Stimulated activated CD4-positive, alpha-beta T cell treated with anti-CD3 and anti-CD28 coated beads, Interleukin-12 subunit alpha, Interleukin-12 subunit beta, amount 100 ng/mL, for 24 hours (primary cell): ENCODE measurements around the gene AGPAT1.
A peak's percentile ranks its signal among the peaks of the same experiment; 100 is the strongest.

Source experiments
- DNase-seq, 2 experiments: peaks; one replicate each; pipeline ENCODE4 v3.0.0-alpha.2; 2020; ENCODE audit warnings: low read depth in 2 of 2

Gene AGPAT1

DNA sequence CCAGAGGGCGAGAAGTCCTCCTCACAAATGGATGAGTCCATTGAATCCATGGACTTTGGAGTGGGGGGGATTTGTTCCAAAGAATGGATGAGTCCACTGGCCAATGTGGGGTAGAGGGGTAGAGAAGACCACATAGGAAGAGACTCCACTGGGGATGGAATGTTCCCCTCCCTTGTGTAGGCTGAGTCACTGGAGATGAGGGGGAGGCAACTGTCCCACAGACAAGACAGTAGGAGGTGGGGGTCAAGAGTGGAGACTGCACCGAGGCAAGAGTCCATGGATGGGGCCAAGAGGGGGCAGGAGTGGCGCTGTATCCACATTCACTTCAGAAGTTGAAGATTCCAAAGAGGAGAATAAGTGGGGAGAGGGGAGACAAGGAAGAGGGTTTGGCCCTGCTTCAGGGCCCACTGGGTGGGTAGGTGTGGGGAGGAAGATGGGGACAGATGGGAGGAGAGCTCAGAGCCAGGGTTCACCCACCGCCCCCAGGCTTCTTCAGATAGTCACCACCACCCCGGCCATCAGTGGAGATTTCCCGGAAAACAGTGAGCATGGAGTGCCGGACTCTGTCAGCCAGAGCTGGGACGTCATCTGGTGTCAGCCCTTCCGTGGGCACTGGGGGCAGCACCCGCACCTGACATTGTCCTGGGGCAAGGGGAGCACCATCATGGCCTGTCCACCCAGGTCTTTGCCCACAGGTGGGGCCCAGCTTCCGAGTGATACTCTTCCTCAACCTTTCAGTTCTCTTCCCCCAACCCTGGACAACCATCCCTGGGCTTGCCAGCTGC, 6.9 kb downstream of the AGPAT1 start:
- no peak for DNase-seq

DNA sequence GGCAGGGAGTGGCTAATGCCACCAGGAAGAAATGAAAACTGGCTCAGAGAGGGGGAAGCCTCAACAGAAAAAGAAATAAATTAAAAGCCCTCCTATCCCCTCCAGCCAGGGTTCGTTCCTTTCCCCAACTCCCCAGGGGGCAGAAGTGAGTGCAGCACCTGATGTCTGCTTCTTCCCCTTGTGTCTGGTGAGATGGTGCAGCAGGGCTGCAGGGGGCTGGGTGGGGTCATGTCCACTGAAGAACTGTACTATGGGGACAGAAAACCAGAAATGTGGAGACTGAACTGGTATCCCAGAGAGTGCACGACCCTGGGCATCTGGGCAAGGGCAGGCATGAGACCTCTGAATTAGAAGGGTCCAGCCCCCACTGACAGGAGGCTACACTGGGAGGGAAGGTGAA, 7.5 kb downstream of the AGPAT1 start:
- DNase-seq: no peak

DNA sequence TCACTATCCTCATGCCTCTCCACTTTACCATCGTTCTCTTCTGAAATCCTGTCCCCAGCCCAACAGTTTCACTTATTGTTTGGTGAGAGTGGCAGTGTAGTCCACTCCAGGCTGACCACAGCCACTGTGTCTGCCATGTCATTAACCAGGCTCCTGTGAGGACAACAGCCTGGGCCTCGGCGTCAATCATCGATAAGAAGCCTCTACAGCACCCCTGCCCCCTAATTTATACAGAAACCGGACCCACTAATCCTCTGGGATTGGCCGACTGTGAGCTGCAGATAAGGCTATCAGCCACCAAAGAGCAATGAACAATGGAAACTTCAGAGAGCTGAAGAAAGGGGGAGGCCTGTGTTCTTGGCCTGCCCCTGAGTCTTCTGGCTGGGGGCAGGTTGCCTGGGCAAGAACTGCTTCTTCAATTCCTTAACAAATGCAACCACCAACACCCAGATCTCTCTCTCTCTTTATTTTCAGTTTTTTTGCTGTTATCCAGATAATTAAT, 8.1 kb downstream of the AGPAT1 start:
- no peak for DNase-seq

DNA sequence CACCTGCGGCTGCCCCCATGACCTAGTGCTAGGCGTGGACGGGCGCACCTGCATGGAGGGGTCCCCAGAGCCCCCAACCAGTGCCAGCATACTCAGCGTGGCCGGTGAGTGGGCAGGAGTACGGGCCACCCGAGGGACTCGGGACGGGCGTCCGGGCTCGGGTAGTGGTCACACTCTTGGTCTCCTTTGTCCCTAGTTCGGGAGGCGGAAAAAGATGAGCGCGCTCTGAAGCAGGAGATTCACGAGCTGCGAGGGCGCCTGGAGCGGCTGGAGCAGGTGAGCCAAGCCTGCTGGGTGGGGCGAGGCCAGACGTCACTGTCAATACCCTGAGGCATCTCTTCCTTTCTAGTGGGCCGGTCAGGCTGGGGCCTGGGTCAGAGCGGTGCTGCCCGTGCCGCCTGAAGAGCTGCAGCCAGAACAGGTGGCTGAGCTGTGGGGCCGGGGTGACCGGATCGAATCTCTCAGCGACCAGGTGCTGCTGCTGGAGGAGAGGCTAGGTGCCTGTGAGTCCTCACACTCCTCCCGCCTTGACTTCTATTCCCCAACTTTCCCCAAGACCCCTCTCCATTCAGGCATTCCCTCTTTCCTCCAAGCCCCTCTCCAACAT, 8.6 kb downstream of the AGPAT1 start:
- DNase-seq: no peak

DNA sequence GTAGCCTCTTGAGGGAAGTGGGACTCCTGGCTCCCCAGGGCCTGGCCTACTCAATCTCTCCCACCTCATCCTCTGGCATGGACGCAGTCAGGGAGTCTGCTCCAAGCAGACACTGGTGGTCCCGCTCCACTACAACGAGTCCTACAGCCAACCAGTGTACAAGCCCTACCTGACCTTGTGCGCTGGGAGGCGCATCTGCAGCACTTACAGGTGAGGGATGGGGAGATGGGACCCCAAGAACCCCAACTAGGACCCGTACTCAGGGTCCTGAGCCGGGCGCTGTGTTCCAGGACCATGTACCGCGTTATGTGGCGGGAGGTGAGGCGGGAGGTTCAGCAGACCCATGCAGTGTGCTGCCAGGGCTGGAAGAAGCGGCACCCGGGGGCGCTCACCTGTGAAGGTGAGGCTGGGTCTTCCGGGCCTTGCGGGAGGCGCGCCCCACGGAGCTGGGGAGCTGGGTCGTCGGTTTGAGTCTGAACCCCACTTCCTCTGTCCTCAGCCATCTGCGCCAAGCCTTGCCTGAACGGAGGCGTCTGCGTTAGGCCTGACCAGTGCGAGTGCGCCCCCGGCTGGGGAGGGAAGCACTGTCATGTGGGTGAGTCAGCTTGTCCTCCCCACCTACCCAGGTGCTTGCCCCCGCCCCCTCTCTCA, 9.3 kb downstream of the AGPAT1 start:
- DNase-seq: no peak

DNA sequence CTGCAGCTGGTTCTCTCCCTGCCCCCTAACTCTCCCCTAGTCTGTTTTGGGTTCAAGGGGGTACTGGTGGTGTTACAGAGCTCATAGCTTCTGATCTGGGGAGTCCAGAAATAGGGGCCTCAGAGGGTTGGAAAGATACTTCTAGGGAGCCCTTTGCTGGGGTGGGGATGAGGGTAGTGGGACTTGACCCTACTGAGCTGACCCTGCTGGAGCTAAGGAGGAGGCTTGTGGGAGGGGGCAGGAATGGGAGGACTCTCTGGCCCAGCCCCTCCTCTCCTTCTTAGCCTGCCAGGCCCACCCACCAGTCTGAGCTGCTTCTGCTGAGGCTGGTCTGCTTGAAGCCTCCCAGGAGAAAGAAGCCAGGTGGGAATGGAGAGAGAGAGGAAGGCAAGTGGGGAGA, 11.6 kb downstream of the AGPAT1 start, which contains the start of gene EGFL8:
Gene EGFL8, plus strand, starts transcription at position 301 of the 400 bp plus-strand sequence. CDS start 1,571 bp downstream, outside the sequence.
- DNase-seq: no peak

DNA sequence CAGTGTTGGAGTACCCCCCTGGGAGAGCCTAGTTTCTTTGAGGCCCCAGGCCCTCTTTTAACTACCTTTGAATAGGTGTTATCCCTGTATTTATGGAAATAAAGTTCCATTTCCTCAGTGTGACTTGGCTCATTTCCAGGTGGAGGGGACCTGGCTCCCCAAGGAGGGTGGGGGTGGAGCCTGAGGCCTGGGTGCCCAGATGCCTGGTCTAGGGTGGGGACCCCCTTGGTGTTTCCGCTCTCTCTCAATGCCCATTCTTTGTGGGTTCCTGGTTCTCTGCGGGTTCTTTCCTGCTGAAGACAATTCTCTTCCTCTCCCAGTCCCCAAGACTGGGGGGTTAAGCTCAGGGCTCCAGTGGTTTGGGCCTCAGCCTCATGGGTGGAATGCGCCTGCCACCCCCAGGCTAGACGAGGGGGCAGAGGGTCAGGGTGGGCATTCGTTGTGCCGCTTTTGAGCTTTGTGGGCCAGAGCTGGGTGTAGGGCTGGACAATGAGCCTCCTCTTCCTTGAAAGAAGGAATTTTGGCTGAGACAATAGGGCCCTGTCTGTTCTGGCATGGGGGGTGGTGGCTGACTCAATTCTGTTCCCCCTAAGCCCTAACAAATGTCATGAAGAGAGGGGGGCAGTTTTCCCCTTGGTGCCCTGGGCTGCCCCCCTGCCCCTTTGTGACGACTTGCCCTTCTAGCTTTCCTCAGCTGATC, 12.2 kb downstream of the AGPAT1 start:
- no peak for DNase-seq

DNA sequence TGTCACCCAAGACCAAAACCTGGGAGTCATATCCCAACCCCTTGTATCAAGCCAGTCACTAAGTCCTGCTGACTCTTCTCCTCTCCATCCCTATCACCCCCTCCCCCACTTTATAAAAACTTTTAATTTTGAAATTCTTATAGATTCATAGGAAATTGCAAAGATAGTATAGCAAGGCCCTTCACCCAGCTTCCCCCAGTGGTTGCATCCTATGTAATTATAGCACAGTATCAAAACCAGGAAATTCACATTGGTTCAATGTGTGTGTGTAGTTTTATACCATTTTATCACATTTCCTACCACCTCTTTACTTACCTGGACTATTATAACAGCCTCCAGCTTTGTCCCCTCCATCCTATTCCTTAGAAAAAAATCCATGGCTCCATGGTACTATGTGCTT, 17.8 kb downstream of the AGPAT1 start:
- no peak for DNase-seq

DNA sequence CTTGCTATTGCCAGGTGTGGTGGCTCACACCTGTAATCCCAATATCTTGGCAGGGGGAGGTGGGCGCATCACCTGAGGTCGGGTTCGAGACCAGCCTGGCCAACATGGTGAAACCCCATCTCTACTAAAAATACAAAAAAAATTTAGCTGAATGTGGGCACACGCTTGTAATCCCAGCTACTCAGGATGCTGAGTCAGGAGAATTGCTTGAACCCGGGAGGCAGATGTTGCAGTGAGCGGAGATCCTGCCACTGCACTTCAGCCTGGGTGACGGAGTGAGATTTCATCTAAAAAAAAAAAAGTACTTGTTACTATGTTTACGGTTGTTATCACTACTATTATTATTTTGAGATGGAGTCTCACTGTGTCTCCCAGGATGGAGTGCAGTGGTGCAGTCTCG, 19.0 kb downstream of the AGPAT1 start:
- DNase-seq: no peak

DNA sequence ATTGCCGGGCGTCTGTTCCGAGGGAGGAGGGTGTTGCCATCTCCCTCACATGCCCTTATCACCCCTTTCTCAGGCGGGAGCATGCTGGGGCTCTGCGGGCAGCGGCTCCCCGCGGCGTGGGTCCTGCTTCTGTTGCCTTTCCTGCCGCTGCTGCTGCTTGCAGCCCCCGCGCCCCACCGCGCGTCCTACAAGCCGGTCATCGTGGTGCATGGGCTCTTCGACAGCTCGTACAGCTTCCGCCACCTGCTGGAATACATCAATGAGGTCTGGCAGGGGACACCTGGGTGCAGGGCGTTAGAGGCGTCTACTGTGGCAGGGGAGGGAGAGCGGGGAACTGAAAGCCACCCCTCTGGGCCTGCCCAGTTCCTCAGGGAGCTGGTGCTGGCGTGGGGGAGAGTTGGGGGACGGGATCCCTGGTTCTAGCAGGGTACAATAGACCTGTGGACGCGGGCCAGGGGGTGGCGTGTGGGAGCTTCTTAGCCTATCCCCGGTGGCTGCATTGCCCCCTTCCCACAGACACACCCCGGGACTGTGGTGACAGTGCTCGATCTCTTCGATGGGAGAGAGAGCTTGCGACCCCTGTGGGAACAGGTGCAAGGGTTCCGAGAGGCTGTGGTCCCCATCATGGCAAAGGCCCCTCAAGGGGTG, 21.2 kb downstream of the AGPAT1 start:
- peak in 1 of 2 experiments; percentile 57 for DNase-seq

DNA sequence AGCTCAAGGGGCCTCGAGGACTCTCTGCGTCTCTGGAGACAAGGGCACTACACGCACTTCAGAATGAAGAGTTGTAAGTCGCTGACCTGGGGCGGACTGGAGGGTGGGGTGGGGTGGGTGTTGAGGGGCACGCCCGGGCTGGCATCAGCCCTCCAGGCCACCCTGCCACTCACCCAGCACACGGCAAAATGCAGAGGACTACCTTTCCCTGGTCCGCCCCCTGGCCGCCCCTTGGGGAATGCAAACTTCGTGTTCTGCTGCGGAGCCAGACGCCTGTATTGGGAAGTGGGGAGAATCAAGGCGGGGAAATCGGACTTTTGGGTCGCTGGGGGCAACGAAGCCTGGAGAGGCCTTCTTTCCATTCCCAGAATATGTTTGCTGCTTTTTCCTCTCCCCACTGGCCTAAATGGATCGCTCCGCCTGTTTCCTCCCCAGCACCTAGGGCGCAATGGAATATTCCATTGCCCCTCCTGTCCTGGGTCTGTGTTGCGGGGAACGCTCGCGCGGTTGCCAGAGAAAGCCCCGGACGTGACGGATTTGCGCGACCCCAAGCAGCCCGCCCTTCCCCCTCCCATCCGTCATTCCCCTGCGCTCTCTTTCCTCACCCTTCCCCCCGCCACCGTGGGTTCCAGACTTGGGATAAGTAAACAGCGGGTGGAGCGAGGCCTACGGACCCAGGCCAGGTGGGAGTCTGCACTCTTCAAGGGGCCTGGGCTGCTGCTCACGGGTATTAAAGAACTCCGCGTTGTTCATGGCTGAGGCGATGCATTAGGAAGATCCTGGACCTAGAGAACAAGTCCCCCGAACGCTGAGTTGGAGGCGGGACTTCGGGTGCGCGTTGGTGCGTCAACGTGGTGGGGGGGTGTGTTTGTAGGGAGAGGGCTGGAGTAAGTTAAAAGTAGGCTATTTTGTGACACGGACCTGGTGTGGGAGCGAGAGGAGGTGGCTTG, 22.0 kb downstream of the AGPAT1 start, which contains the start of gene PPT2:
Gene PPT2, plus strand, starts transcription at position 578 of the 950 bp plus-strand sequence. CDS start 454 bp downstream, outside the sequence.
- DNase-seq: peak; percentile 57 to 78

DNA sequence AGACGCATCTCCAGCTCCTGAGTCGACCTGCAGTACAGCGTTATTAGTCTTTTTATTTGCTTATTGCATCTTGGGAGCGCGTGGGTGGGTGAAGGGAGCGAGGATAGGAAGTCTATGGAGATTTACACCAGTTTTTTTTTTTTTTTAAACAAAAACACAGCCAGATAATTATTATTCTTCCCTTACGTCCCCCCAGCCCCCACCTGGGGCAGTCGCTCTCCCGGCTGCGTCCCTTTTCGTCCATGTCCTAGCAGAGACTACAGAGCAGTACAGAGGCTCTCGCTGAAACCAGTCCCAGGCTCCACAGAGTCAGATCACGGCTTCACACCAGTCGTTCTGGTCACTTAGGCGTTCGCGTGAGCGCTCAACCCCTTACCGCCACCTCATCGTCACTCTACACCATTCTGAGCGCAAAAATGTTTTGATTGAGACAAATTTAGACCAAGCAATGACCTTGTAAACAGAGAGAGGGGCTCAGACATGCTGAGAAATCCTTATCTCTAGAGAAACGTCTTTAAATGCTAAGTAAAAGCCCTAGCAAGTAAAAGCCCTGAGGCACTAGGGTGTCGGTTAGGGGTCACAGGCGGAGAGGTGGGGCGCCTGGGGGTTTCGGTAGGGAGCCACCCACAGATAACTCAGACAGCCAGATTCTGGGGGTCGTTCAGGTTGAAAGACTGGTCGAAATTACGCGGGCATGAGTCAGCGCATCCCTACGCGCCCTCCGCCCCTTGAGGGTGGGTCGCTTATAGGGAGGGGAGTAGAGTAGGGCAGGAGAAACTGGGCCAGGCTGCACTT, 22.9 kb downstream of the AGPAT1 start:
- DNase-seq: no peak

DNA sequence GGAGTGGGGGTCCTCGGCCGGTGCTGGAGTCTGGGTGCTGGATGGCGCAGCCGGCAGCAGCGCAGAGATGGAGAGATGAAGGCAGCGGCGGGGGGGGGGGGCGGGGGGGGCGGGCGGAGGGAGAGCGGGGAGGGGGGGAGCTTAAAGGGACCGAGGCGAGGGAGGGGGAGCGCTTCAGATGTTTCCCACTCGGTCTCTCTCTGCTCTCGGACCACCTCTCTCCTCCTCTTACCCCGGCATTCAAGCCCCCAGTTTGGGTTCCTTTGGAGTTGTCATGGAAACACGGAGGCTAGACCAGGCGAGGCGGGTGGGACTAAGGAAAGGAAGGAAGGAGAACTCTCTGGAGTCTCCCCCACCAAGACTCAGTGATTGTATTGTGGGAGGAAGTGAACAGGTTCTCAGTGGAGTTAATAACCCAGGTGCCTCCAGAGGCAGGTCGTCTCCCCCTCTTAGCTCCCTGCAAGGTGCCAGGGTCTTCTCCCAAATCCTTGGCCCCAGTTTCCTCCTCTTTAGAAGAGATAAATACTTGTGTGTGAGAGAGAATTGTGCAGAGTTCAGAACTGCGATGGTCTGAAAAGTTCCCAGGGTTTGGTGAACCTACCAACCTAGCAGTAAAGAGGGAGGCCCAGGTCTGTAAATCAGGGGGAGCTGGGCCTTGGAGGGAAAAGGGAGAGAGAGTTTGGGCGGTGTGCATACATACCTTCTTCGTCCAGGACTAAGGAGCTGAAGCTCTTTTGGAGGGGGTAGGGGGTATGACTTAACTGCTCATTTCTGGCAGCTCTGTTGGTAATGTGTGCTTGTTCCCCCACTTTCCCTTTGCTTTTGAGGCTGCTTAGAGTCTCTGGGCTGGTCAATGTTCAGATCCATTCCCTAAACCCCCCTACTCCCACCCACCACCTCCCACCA, 23.8 kb downstream of the AGPAT1 start, which contains the start of gene PRRT1:
Gene PRRT1, minus strand, starts transcription at position 77 of the 906 bp plus-strand sequence. CDS start 112 bp downstream, outside the sequence.
- DNase-seq: no peak

DNA sequence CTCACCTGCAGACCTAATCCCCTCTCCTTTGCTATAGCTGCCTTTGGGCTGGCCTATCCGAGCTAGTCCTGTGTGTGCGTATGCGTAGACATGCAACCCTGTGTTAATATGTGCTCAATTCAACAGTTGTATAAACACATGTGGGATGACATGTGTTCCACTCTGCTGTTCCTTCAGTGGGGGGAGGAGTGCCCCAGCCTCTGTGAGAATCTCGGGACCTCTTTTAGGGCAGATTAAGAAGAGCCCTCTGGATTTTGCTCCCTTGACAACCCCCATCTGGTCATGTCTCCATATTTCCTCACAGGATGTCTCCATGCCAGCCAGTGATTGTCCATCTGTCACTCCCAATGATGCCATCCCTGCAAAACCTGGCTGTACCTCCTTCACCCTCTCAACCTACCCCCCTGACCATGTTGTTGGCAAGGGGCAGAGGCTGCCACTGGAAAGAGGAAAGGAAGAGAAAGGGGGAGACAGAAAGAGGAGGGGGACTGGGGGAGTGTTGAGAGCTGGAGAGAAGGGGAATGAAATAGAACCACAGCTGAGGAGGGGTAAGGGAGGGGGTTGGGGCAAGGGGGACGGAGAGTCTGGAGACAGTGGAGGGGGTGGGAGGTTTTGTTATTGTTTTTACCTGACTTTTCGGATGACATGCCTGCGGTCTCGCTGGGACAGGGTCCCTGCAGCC, 24.6 kb downstream of the AGPAT1 start:
- no peak for DNase-seq

DNA sequence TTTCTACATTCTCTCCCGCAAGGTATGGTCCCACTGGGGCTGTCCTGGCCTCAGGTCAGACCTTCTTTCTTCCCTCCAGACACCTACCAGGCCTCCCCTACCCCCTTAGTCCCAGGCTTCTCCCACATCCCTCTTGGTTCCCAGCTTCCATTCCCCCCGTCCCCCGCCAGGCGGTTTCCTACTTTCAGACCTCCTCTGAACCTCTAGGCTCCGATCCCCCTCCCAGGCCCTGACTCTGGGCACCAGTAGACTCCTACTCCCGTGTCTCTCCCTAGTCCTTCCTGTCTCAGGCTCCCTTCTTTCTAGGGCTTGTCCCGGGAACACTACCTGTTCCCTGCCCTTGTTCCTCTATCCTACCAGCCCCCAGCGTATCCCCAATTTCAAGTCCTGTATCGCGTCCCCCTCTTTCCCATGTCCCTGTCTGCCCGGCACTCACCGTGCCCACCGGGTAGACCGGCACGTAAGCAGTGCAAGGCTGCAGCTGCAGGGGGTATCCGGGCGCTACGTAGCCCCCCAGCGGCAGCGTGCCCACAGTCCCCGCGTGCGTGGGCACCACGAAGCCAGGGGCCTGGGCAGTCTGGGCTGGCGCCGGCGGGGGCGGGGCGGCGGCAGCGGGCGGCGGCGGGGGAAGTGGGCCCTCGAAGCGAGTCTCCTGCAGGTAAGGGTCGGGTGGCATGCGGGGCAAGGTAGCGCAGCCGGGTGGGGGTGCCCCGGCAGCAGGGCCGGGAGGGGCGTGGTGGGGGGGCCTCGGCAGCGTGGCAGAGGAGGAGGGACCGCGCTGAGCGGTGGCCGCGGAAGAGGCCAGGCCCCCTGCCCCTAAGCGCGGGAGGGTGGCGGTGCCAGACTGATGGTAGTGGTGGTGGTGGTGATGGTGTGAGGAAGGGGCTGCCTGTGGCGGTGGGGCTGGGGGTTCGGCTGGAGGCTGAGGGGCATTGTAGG, 25.7 kb downstream of the AGPAT1 start:
- no peak for DNase-seq

DNA sequence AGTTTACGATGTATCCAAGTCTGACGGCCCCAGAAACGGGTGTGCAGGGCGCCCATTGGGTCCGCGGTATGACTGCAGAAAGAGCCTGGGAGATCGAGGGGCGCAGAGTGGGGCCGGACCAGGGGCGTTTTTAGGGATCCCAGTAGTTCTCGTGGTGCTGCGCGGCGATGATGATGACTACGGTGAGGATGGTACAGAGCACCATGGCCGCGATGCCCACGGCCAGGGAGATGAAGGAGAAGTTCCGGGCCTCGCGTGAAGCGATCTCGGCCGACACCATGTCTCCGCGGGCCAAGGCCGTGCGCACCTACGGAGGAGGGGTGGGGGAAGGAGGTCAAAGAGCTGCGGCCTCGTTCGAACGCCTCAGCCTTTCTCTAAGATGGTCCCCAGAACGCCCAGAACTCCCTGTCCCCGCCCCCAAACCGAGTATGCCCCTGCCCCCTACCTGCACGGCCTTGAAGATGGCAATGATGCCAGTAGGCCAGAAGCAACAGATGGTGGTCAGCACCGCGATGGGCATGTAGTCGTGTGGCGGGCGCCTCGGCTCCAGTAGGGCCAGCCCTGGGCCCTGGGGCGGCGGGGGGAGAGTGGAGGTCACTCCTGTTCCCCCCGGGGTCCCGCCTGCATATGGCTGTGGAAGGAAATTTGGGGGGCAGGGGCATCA, 26.7 kb downstream of the AGPAT1 start:
- no peak for DNase-seq
